Ecto neural progenitor cell (in vitro differentiated cells): Measurements from ENCODE around the gene IL17RA.
"Not testable (repeated sequence)": the region's sequence is repeated elsewhere in the genome, so short reads cannot be mapped to it uniquely, and the experiment has no call there.

ENCODE experiments used
- DNase-seq: peaks from one replicate; pipeline ENCODE4 v3.0.0-alpha.2; 2018; ENCODE audit warnings: low spot score

The IL17RA gene

GRCh38 chr22:17120711-17121232, 36.0 kb downstream of the IL17RA start:
- no peak for DNase-seq

GRCh38 chr22:17121233-17122195, 36.7 kb downstream of the IL17RA start, which contains the start of gene TMEM121B:
TSS of gene TMEM121B (minus strand) at chr22:17121360. CDS start at chr22:17121127, 233 bp downstream.
- DNase-seq = peak; percentile 94

- DNase-seq = no peak
Observed at GRCh38 chr22:17130199-17130598, 45.4 kb downstream of the IL17RA start.

DNA sequence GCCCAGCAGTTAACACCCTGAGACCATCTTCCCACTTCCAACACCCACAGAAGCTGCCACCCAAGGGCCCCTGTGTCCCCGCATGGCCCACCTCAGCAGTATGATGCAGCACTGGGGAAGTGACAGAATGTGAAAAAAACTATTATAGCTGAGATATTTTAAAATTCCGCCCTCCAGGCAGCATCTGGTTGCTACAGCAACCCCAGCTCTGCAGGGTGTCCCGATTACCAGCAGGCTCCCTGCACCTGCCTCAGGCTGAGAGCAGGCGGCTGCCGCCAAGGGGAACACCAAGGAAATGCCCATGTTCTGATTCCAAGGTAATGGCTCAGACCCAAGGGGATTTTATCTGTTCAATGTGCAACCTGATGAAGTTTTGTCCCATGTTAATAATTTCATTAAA, 46.9 kb downstream of the IL17RA start:
- no peak for DNase-seq

- no peak for DNase-seq
Observed at GRCh38 chr22:17132112-17132511, 47.3 kb downstream of the IL17RA start.

DNA sequence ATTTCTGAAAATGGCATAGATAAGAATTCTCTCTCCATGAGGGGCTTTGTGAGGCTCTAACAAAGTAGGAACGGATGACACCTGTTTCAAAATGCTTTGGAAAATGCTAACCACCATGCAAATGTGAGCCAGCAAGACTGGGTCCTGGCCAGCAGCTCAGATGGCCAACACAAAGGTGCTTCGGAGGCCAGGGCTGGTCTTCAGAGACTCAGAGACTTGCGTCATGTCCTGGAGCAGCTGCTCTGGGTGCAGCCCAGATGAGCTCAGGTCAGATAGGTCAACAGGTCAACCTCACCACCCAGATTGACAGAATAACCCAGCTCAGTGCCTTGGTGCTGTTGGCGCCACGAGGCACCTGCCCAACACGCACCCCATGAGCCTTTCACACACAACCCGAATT, 48.3 kb downstream of the IL17RA start:
- DNase-seq = no peak

GRCh38 chr22:17135153-17135760, 50.5 kb downstream of the IL17RA start:
- DNase-seq = no peak

DNA sequence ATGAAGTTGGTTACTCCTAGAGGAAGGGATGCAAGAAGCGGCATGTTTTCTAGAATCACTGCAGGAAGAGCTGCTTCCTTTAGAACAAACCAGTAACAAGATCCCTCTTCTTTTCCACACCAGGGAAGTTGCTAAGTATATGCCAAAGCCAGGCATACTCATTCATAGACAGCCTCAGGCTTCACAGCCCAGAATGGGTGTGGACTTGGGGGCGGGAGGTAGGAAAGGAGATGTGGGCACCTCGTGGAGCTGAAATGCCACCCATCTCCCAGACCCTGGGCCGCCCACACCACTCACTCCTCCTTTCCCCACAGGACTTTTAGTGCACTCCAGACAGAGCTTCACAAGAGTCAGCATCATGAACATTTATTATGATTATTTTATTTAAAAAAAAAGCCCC, 52.4 kb downstream of the IL17RA start:
- DNase-seq = no peak

DNA sequence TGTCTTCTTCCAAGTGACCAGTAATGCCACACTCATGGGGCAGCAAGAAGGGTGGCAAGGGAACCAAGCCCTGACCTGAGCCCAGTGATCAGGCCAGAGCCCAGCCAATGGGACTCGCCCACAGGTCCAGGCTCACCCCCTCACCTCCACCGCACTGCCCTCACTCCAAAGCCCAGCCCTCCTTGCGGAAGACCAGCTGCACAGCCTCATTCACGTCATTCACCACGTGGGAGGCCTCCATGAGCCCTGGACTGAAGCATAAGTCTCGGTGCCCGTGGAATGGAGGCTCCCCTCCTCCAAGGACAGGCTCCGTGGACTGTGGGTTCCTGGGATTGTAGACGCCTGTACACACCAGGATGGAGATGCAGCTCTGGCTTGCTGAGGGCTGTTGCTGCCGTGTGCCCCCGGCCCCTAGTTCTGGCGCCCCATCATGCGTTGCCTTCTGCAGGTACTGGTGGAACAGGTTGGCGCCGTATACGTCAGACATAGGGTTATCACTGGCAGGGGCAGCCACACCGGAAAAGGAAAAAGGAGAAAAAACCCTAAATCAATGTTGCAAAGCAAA, 53.1 kb downstream of the IL17RA start:
- DNase-seq = no peak

DNA sequence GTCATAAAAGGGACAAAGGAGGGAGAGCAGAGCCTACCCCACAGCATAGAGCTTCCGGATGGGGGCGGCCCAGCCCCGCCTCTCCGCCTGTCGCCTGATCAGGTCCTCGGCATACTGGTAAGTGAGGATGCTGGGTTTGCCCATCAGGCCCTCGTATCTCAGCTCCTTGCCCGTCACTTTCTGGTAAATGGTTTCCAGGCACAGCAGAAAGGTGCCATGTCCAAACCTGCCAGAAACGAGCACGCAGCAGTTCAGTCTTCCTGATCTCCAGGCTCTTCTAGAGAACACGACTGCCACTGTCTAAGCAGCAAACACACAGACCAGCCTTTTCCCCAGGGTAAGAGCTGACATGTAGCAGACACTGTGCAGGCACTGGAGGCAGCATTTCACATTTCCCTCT, 53.7 kb downstream of the IL17RA start:
- DNase-seq = no peak

- DNase-seq = no peak
Observed at GRCh38 chr22:17140022-17140421, 55.2 kb downstream of the IL17RA start.

- no peak for DNase-seq
Observed at GRCh38 chr22:17140826-17141766, 56.3 kb downstream of the IL17RA start.

GRCh38 chr22:17143101-17143500, 58.3 kb downstream of the IL17RA start:
- DNase-seq = no peak

DNA sequence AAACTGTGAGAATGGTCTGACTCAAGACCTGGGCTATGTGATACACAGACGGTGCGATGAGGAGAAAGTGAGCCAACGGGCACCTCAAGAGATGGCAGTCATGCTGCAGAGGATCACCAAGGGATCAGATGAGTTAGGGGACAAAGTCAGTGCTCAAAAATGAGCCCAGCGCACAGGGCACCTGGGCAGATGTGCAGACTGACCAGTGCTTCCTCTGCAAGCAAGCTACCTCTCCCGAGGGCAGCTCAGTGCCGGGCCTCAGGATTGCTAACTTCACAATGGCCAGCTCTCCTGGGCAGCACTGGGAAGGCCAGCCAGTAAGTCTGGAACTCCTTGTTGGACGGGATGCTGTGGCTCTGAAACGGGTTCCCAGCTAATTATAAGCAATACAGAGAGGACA, 59.0 kb downstream of the IL17RA start:
- DNase-seq = no peak

DNA sequence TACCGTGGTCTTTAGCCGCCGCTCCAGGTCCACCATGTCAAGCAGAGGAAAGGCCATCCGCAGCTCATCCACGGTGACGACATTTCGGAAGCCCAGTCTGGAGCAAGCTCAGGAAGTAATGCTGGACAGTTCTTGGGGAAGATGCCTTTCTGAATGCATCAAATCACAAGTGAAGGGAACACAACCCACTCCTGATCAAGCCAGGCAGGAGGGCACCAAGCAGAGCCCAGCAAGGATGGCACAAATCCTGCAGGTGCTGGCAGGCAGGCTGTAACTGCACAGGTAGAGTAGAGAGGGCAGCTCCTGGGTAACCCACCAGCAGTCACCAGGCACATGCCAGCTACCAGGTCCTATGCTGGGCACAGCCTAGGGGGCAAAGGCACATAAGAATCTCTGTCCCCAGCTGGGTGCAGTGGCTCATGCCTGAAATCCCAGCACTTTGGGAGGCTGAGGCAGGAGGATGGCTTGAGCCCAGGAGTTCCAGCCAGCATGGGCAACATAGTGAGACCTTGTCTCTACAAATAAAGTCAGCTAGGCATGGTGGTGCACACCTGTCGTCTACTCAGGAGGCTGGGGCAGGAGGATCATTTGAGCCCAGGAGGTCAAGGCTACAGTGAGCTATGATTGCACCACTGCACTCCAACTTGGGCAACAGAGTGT, 60.4 kb downstream of the IL17RA start:
- no peak for DNase-seq

- not testable (repeated sequence) for DNase-seq
Observed at GRCh38 chr22:17147458-17147857, 62.7 kb downstream of the IL17RA start.

- no peak for DNase-seq
Observed at GRCh38 chr22:17149076-17149815, 64.4 kb downstream of the IL17RA start.

- DNase-seq = no peak
Observed at GRCh38 chr22:17152340-17152739, 67.5 kb downstream of the IL17RA start.

DNA sequence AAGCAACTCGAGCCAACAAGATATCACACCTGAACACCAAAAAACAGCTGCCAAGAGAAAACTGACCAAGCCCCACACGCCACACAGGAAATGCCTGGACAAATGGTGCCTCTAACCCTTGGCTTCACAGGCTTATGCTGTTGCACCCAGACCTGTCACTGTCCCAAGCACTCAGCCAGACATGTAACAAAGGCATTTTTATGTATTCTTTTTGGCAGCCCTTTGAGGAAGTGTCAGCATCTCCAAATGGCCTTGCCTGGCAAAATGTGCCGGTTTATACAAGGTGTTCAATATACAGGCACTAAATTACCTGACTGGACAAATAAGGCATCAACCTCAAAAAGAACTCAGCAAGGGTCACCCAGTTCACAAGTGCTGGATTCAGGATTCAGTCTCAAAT, 68.2 kb downstream of the IL17RA start:
- DNase-seq = no peak

GRCh38 chr22:17155941-17156340, 71.1 kb downstream of the IL17RA start:
- DNase-seq = no peak
